Measurements from ENCODE around the gene MRRF. TPM values are rescaled to one million over a fixed set of nuclear protein-coding genes. Genes with fewer than 3 reads are reported as not detected.

The MRRF gene
- total and polyA plus RNA-seq, 2 of the 4 experiments (the other 2 are of a cell fraction), result 32.1 to 38.0 TPM

DNA sequence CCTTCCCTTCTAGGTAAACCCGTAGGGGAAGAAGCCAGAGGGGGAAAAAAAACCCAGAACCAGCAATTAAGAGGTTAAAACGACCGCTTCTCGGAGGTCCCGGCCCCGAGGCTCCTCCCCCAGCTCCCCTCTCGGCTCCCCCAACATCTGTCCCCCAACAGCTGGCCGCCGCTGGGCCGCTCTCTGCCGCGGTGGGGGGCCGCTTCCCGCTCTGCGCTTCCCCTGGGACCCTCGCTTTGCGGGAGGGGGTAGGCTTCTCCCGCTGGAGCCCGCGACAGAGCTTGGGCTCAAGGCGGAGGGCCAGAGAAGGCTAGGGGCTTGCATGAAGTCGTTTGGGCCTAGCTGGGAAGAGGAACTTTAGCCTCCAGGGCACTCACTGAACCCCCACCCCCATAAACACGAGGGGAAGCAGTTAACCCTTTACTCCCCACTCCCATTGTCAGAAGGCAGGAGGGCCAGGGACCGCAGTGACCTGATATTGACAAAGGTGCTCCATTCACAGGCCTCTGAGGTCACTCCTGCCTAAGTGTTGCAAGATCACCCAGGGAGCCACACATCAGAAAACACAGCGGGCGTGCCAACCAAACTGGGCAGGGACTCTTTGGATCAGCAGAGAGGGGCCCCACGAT, 43.4 kb upstream of the MRRF start:
- in situ Hi-C loops (cut with MboI; ENCODE audit: low sequenced_read_pairs) (no loop called here), dilution Hi-C loops (cut with HindIII; ENCODE audit: low sequenced_read_pairs, unreplicated experiment) (no loop called here), intact Hi-C loops (cut with micrococcal nuclease) (no loop called here)
- Histone ChIP-seq H3K79me1 (ENCODE audit: low read depth in 1 of 2, low read length in 2 of 2) (no peaks in the 10 kb centered on the region), H3K14ac (replicated peaks; ENCODE audit: low read depth, low read length) (no peak overlapping the region), H3K23ac (ENCODE audit: low read depth, low read length) (no peak overlapping the region; the same call in 1 of the 2 replicates), H4K8ac (ENCODE audit: low read depth in 2 of 2, low read length in 2 of 2) (no peak overlapping the region), H3K4me3 (ENCODE audit: insufficient read depth, low read depth, low read length) (no peak overlapping the region), H2BK120ac (ENCODE audit: low read depth, low read length) (no peak overlapping the region), H3K18ac (ENCODE audit: low read depth, low read length) (no peak overlapping the region), H3K9ac (ENCODE audit: low read depth, low read length) (no peak overlapping the region), H2BK5ac (ENCODE audit: low read depth, low read length, poor library complexity, severe bottlenecking) (no peak overlapping the region), H2BK15ac (ENCODE audit: low read depth, low read length) (no peak overlapping the region), H4K91ac (ENCODE audit: insufficient read depth, low read depth, low read length) (no peak overlapping the region), H2BK20ac (ENCODE audit: low read depth, low read length) (no peak overlapping the region), H3K27ac (ENCODE audit: insufficient read depth, low read length) (no peak overlapping the region), H3K9me3 (ENCODE audit: control insufficient read depth, insufficient read depth, low read length) (peaks cover 11% of the 10 kb centered on the region), H4K20me1 (ENCODE audit: insufficient read depth, low read length) (peaks cover 11% of the 10 kb centered on the region; the same call in 1 of the 2 replicates), H3K4me1 (ENCODE audit: control insufficient read depth, insufficient read depth, low read length) (peaks cover 2% of the 10 kb centered on the region; the same call in 1 of the 2 replicates), H3K4me2 (ENCODE audit: low read depth, low read length) (no peak overlapping the region), H3K56ac (ENCODE audit: extremely low read depth, insufficient read depth, low read length) (no peak overlapping the region), H3K36me3 (ENCODE audit: control insufficient read depth, insufficient read depth, low read length) (no peaks in the 10 kb centered on the region), H3K4ac (ENCODE audit: low read depth, low read length) (no peak overlapping the region), H3K9me1 (ENCODE audit: insufficient read depth, low read length) (0 out of 2 replicates have a peak, but pooled peaks cover 4% of the 10 kb centered on the region), H3K27me3 (ENCODE audit: control insufficient read depth, insufficient read depth, low read length) (peaks cover 98% of the 10 kb centered on the region), H4K5ac (ENCODE audit: low read depth, low read length) (no peak overlapping the region), H2AK5ac (ENCODE audit: low read depth, low read length) (no peak overlapping the region), H2AFZ (replicated peaks; ENCODE audit: low read length, poor library complexity) (no peak overlapping the region), H2AK9ac (replicated peaks; ENCODE audit: low read depth, low read length, poor library complexity) (peak overlapping the region; percentile 35)
- POLR2A ChIA-PET (ENCODE audit: unreplicated experiment), result no interaction called here
- TF ChIP-seq POLR2A (IDR thresholded peaks at IDR 0.05; ENCODE audit: low read depth, low read length), result no peak
- no peak for TF ChIP-seq RFX5 (IDR thresholded peaks at IDR 0.05; ENCODE audit: low read depth, low read length)
- TF ChIP-seq USF2 (IDR thresholded peaks at IDR 0.05; ENCODE audit: low read depth, low read length), result no peak
- TF ChIP-seq CEBPB (IDR thresholded peaks at IDR 0.05; ENCODE audit: low read depth, low read length), result no peak
- TF ChIP-seq CHD1 (IDR thresholded peaks at IDR 0.05; ENCODE audit: low read depth, low read length), result no peak
- no peak for TF ChIP-seq NFE2L2 (IDR thresholded peaks at IDR 0.05; ENCODE audit: low read depth, low read length)
- no peak for ATAC-seq (ENCODE audit: low read depth)
- no peak for DNase-seq
- CTCF ChIA-PET, result interaction anchor here (0.7 kb wide), 1 partner anchor 130 kb away, joined by 3 read pairs; no protein-coding TSS in a partner anchor
- WGBS, 2 experiments (ENCODE audit: extremely low coverage in 2 of 2, insufficient read length in 1 of 2), result no CpG with 5 or more reads among the region's 27 CpGs
- no TSS peak for BruUV-seq (replicated peaks)

Measured in IMR-90 (cell line).